ENCODE results near the gene FADD.

The FADD gene

DNA sequence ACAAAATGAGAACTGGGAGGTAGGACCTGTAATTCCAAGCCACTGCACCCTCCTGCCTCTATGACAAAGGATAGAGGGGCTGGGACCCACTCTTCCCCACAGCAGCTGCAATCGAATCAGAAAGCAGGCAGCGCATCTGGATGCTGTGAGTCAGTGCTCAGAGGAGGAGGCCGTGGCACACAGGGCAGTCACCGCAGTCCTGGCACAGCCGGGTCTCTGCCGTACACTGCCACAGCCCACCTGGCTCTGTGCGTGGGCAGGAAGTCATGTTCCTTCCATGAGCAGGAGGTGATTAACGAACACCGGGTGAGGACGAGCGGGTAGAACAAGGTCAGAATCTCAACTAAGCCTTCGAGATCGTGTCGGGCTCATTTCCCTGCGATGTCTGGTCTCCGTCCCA lies 37.2 kb downstream of the FADD start:
- ChIA-PET CTCF (interaction anchor here (0.6 kb wide), 2 partner anchors 28 to 134 kb away, joined by 3 read pairs; no protein-coding TSS in a partner anchor), POLR2A (ENCODE audit: low non-redundant PET) (no interaction called here)
- no peak for DNase-seq (ENCODE audit: low spot score)
- TF ChIP-seq, protein P1, sequence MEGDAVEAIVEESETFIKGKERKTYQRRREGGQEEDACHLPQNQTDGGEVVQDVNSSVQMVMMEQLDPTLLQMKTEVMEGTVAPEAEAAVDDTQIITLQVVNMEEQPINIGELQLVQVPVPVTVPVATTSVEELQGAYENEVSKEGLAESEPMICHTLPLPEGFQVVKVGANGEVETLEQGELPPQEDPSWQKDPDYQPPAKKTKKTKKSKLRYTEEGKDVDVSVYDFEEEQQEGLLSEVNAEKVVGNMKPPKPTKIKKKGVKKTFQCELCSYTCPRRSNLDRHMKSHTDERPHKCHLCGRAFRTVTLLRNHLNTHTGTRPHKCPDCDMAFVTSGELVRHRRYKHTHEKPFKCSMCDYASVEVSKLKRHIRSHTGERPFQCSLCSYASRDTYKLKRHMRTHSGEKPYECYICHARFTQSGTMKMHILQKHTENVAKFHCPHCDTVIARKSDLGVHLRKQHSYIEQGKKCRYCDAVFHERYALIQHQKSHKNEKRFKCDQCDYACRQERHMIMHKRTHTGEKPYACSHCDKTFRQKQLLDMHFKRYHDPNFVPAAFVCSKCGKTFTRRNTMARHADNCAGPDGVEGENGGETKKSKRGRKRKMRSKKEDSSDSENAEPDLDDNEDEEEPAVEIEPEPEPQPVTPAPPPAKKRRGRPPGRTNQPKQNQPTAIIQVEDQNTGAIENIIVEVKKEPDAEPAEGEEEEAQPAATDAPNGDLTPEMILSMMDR (conservative IDR thresholded peaks at IDR 0.05; ENCODE audit: low read depth): no peak
- no peak overlapping the region for H3K27ac ChIP-seq

DNA sequence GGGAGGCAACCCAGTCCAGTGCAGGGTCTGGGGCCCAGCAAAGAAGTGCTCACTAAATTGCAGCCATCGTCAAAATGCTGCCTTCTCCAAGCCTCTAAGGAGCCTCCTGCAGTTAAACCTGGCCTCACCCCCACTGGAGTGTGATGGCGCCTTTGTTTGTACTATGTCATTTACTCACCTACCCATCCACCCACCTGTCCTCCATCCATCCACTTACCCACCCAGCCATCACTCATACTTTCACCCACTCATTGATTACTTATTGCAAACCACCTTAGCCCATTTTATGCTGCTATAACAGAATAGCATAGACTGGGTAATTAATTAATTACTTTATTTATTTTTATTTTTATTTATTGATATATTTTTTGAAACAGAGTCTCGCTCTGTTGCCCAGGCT lies 38.6 kb downstream of the FADD start:
- CTCF ChIA-PET: no interaction called here
- TF ChIP-seq, protein P1 (conservative IDR thresholded peaks at IDR 0.05; ENCODE audit: low read depth): no peak
- DNase-seq (ENCODE audit: low spot score): no peak
- H3K27ac ChIP-seq: no peak overlapping the region
- POLR2A ChIA-PET (ENCODE audit: low non-redundant PET): no interaction called here

DNA sequence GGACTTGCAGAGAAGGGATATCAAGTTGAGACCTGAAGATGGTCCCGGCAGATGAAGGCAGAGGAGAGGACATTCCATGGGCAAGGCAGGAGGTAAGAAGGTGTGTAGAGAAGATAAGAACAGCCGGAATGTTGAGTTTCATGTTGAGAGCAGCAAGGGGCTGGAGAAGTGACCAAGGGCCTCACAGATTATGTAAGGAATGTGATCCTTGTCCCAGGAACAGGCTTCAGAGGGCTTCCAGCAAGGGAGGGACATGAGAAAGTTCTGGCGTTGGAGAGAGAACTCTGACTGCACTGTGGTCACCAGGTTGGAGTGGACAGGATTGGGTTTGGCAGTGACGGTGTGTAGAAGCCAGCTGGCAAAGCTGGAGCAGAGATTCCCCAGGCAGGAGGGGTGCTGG lies 39.8 kb downstream of the FADD start:
- ChIA-PET CTCF (no interaction called here), POLR2A (ENCODE audit: low non-redundant PET) (no interaction called here)
- TF ChIP-seq, protein P1 (conservative IDR thresholded peaks at IDR 0.05; ENCODE audit: low read depth): no peak

DNA sequence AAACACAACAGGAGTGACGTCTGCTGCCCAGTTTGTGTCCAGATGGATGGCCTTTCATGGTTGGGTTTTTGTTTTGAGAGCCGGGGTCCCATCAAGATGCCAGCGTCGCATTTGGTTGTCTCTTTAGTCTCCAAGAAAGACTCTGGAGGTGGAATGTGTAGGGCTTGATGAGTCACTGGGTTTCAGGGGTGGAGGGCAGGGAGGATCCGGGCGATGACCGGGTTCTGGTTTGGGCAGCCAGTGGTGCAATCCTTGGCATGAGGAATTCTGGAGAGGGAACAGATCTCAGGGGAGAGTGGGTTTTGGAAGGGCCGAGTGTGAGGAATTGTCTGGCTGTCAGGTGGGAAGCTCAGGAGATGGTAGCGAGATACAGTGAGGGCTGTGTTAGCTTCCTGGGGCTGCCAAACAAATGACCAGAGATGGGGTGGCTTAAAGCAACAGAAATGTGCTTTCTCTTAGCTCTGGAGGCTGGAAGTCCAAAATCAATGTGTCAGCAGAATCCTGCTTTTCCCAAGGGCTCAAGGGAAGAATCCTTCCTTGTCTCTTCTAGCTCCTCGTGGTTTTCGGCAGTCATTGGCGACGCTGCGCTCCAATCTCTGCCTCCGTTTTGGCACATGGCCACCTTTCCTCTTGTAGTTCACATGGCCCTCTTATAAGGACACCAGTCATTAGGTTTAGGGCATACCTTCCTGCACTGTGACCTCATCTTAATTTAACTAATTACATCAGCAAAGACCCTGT lies 41.0 kb downstream of the FADD start:
- POLR2A ChIA-PET (ENCODE audit: low non-redundant PET): no interaction called here
- peak; percentile 78 for DNase-seq (ENCODE audit: low spot score)
- CTCF ChIA-PET: interaction anchor here (0.5 kb wide), 1 partner anchor 323 kb away, joined by 4 read pairs; no protein-coding TSS in a partner anchor
- TF ChIP-seq, protein P1 (conservative IDR thresholded peaks at IDR 0.05; ENCODE audit: low read depth): no peak
- H3K27ac ChIP-seq: no peak overlapping the region

More for the DNA sequence above, 39.8 kb downstream of the FADD start:
- DNase-seq (ENCODE audit: low spot score): no peak
- H3K27ac ChIP-seq: no peak overlapping the region

DNA sequence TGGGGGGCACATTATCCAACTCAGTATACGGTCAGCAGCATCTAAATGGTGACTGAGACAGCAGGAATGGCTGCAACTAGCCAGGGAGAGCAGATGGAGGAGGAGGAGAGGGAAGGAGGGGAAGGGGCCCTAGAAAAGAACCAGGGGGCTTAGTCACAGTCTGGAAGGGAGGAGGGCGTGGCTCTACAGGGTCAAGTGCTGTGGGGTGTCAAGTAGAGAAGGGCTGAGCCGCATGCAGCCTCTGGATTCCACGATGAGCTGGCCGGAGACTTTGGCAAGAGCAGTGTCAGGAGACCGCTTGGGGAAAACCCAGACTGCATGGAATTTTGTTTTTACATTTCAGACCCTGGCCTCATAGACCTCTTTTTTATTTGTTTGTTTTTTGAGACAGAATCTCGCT lies 41.6 kb downstream of the FADD start:
- ChIA-PET CTCF (interaction anchor here (0.6 kb wide), 1 partner anchor 238 kb away, joined by 3 read pairs; no protein-coding TSS in a partner anchor), POLR2A (ENCODE audit: low non-redundant PET) (no interaction called here)
- no peak overlapping the region for H3K27ac ChIP-seq
- no peak for DNase-seq (ENCODE audit: low spot score)
- TF ChIP-seq, protein P1 (conservative IDR thresholded peaks at IDR 0.05; ENCODE audit: low read depth): no peak

DNA sequence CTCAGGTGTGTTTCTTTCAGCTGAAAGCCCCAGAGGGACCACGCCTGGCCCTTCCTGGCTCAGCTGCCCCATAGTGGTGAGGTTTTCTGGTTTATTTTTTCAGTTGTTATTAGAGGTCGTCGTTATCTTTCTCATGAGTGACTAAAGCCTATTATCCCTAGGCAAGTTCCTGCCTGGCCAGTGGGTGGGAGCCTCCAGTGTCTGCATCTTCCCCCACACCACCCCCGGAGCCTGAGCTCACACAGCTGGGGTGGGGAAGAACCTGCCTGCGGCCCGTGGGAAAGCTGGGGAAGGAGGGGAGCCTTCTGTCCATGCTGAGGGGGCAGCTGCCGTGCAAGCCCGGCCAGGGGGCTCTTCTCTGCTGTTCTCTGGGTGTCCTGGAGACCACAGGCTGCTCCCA lies 43.1 kb downstream of the FADD start:
- TF ChIP-seq, protein P1 (conservative IDR thresholded peaks at IDR 0.05; ENCODE audit: low read depth): no peak
- POLR2A ChIA-PET (ENCODE audit: low non-redundant PET): no interaction called here
- CTCF ChIA-PET: interaction anchor here (0.5 kb wide), 1 partner anchor 50 kb away, joined by 3 read pairs; no protein-coding TSS in a partner anchor
- no peak overlapping the region for H3K27ac ChIP-seq
- no peak for DNase-seq (ENCODE audit: low spot score)

Data from RWPE1 (cell line).